Fibroblast of skin of abdomen (primary cell): ENCODE results near the gene MGAT2.
"Not testable (repeated sequence)": the region's sequence is repeated elsewhere in the genome, so short reads cannot be mapped to it uniquely, and the experiment has no call there.

Experiments
- DNase-seq: peaks from one replicate; pipeline ENCODE4 v3.0.0-alpha.2; 2013

Gene MGAT2

GRCh38 chr14:49612671-49613070, 7.9 kb upstream of the MGAT2 start:
- DNase-seq = no peak

GRCh38 chr14:49614196-49614595, 6.4 kb upstream of the MGAT2 start:
- DNase-seq = no peak

GRCh38 chr14:49615776-49616175, 4.8 kb upstream of the MGAT2 start:
- DNase-seq = no peak

GRCh38 chr14:49617852-49618519, 2.6 kb upstream of the MGAT2 start:
- DNase-seq = no peak

GRCh38 chr14:49619273-49619672, 1.3 kb upstream of the MGAT2 start:
- DNase-seq = not testable (repeated sequence)

- no peak for DNase-seq
These were observed 869 bp upstream of the MGAT2 start for GRCh38 chr14:49619730-49620129.

- DNase-seq = peak; percentile 63
These were observed 699 bp downstream of the MGAT2 start for GRCh38 chr14:49621114-49621881.

GRCh38 chr14:49622022-49622607, 1.5 kb downstream of the MGAT2 start:
- no peak for DNase-seq

GRCh38 chr14:49623387-49623786, 2.8 kb downstream of the MGAT2 start:
- DNase-seq = no peak

- DNase-seq = no peak
These were observed 3.6 kb downstream of the MGAT2 start for GRCh38 chr14:49623941-49624839.

- peak; percentile 95 for DNase-seq
These were observed 13.3 kb downstream of the MGAT2 start for GRCh38 chr14:49633640-49634546.

GRCh38 chr14:49634547-49635334, 14.1 kb downstream of the MGAT2 start, which contains the start of gene DNAAF2:
Gene DNAAF2, minus strand, starts transcription at chr14:49635244. Its CDS starts 95 bp downstream, at chr14:49635149.
- DNase-seq = peak; percentile 64

- DNase-seq = no peak
These were observed 16.3 kb downstream of the MGAT2 start for GRCh38 chr14:49636866-49637265.

GRCh38 chr14:49637534-49638078, 17.0 kb downstream of the MGAT2 start:
- DNase-seq = peak; percentile 22

- DNase-seq = no peak
These were observed 20.2 kb downstream of the MGAT2 start for GRCh38 chr14:49640540-49641417.

- peak; percentile 9 for DNase-seq
These were observed 21.1 kb downstream of the MGAT2 start for GRCh38 chr14:49641697-49642129.

- no peak for DNase-seq
These were observed 21.6 kb downstream of the MGAT2 start for GRCh38 chr14:49642163-49642562.

GRCh38 chr14:49653508-49653907, 32.9 kb downstream of the MGAT2 start:
- no peak for DNase-seq

- no peak for DNase-seq
These were observed 33.9 kb downstream of the MGAT2 start for GRCh38 chr14:49654511-49654910.
